Measurements from ENCODE around the gene RBMS3. TPM values are rescaled to one million over a fixed set of nuclear protein-coding genes. Genes with fewer than 3 reads are reported as not detected.

Gene RBMS3
- total RNA-seq, 1 donor from 2014 or later: 47.6 TPM

DNA sequence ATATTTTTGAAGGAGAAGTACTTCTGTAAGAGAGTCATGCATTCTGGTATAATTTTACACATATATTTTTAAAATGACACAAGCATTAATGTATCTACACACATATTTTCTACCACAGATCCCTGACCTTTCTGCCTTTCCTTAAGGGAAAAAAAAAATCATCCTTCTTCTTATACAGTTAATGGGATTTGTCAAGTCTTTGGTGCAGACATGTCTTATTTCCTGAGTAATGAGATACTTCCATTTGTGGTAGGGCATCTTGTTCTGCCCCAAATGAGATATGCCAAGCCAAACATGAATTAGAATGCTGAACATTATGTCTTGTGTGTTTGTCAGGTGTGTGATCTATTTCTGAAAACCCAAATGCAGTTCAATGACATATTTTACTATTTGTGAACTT, 329.9 kb downstream of the RBMS3 start:
- no peaks in the 10 kb centered on the region for H3K9me3 Mint-ChIP-seq (ENCODE audit: low read depth)
- H3K27me3 Mint-ChIP-seq (ENCODE audit: low read depth): no peaks in the 10 kb centered on the region
- no peak overlapping the region for H3K27ac Mint-ChIP-seq (ENCODE audit: unreplicated experiment)
- no peak overlapping the region for H3K4me3 Mint-ChIP-seq (ENCODE audit: unreplicated experiment)
- no peaks in the 10 kb centered on the region for H3K36me3 Mint-ChIP-seq (ENCODE audit: low read depth)
- no peak for DNase-seq (ENCODE audit: low spot score)
- no peak for TF ChIP-seq CTCF (IDR thresholded peaks at IDR 0.05)
- peaks cover 22% of the 10 kb centered on the region for H3K4me1 Mint-ChIP-seq (ENCODE audit: low read depth)

DNA sequence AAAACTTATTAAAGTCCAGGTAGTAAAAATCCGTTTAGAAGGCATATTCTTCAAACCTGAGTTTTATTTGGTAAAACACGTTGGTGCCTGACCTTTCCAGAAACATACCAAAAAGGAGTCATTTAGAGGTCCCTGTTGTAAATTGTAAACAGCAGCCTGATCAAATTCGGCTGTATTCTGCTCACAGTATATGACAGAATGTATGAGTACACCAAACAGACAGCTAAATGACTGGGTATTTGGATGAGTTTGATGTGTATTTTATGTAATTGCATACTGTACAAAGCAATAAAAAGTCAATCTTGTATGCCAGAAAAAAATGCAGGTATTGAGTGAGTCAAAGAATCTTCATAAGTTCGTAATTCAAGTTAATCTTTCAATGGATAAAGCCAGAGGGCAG, 330.4 kb downstream of the RBMS3 start:
- no peaks in the 10 kb centered on the region for H3K36me3 Mint-ChIP-seq (ENCODE audit: low read depth)
- H3K4me3 Mint-ChIP-seq (ENCODE audit: unreplicated experiment): no peak overlapping the region
- DNase-seq (ENCODE audit: low spot score): no peak
- no peaks in the 10 kb centered on the region for H3K9me3 Mint-ChIP-seq (ENCODE audit: low read depth)
- H3K4me1 Mint-ChIP-seq (ENCODE audit: low read depth): peaks cover 17% of the 10 kb centered on the region
- H3K27ac Mint-ChIP-seq (ENCODE audit: unreplicated experiment): no peak overlapping the region
- TF ChIP-seq CTCF (IDR thresholded peaks at IDR 0.05): no peak
- no peaks in the 10 kb centered on the region for H3K27me3 Mint-ChIP-seq (ENCODE audit: low read depth)

DNA sequence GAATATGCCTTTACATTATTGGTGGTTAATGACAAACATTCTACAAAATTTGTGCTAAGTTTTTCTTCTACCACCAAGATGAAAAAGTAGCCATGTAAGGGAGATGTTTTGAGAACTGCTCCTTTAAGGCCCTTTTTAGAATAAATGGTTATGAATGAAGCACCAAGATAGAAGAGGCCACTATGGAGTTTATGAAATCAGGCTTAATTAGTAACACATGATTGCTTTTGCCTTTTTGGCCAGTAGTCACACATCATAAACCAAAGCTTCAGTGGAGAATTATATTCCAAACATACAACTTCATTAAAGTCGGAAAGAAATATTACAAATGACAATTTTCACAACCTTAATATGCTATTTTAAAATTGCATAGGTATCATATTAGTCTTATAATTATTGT, 331.7 kb downstream of the RBMS3 start:
- H3K9me3 Mint-ChIP-seq (ENCODE audit: low read depth): no peaks in the 10 kb centered on the region

GRCh38 chr3:29614954-29615353, 334.1 kb downstream of the RBMS3 start:
- no peak for DNase-seq (ENCODE audit: low spot score)
- no peaks in the 10 kb centered on the region for H3K9me3 Mint-ChIP-seq (ENCODE audit: low read depth)
- TF ChIP-seq CTCF (IDR thresholded peaks at IDR 0.05): no peak
- no peaks in the 10 kb centered on the region for H3K27me3 Mint-ChIP-seq (ENCODE audit: low read depth)
- H3K4me3 Mint-ChIP-seq (ENCODE audit: unreplicated experiment): no peak overlapping the region
- H3K36me3 Mint-ChIP-seq (ENCODE audit: low read depth): no peaks in the 10 kb centered on the region
- H3K4me1 Mint-ChIP-seq (ENCODE audit: low read depth): peaks cover 30% of the 10 kb centered on the region
- no peak overlapping the region for H3K27ac Mint-ChIP-seq (ENCODE audit: unreplicated experiment)

More for the DNA sequence above, 331.7 kb downstream of the RBMS3 start:
- Mint-ChIP-seq H3K36me3 (ENCODE audit: low read depth) (no peaks in the 10 kb centered on the region), H3K4me3 (ENCODE audit: unreplicated experiment) (no peak overlapping the region), H3K27ac (ENCODE audit: unreplicated experiment) (no peak overlapping the region), H3K27me3 (ENCODE audit: low read depth) (no peaks in the 10 kb centered on the region), H3K4me1 (ENCODE audit: low read depth) (peaks cover 17% of the 10 kb centered on the region)
- no peak for TF ChIP-seq CTCF (IDR thresholded peaks at IDR 0.05)
- no peak for DNase-seq (ENCODE audit: low spot score)

DNA sequence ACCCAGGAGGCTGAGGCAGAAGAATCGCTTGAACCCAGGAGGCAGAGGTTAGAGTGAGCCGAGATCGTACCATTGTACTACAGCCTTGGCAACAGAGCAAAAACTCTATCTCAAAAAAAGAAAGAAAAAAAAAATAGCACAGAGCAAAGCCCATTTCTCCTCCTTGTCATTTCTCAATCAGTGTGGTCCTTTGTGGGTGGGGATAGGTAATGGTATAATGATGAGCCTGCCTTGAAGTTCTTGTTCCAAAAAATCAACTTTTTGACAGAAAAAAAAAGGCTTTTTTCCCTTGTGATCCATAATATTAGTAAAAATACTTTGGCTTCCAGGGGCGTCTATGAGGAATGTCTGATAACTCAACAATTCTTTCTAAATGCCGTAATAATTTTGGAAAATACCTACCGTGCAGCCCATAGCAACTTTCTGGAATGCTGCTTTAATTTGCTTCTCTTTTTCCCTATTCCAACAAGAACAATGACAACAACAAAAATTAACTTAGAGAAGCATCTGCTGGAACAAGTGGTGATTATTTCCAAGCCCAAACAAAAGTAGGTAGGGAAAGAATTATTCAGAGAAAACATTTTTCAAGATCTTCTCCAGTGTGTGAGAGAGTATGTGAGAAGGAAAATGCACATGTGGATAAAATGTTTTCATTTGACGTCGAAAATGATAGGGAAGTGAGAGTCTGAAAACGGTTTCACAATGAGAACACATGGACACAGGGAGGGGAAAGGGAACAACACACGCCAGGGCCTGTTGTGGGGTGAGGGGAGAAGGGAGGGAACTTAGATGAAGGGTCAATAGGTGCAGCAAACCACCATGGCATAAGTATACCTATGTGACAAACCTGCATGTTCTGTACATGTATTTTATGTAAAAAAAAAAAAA, 337.8 kb downstream of the RBMS3 start:
- TF ChIP-seq CTCF (IDR thresholded peaks at IDR 0.05): no peak

More for the DNA sequence above, 337.8 kb downstream of the RBMS3 start:
- Mint-ChIP-seq H3K27me3 (ENCODE audit: low read depth) (no peaks in the 10 kb centered on the region), H3K27ac (ENCODE audit: unreplicated experiment) (no peak overlapping the region), H3K9me3 (ENCODE audit: low read depth) (no peaks in the 10 kb centered on the region), H3K4me3 (ENCODE audit: unreplicated experiment) (no peak overlapping the region), H3K36me3 (ENCODE audit: low read depth) (no peaks in the 10 kb centered on the region), H3K4me1 (ENCODE audit: low read depth) (peaks cover 17% of the 10 kb centered on the region)
- no peak for DNase-seq (ENCODE audit: low spot score)
